K562 (cell line): Measurements from ENCODE around the gene ESPN.

Experiments
- CTCF ChIP-seq, 3 experiments: IDR thresholded peaks in 2 of 3; conservative IDR thresholded peaks in 1 of 3; 2 replicates each; pipeline ENCODE4 v1.5.1; 2011 to 2012; ENCODE audit warnings: low read length in 3 of 3, mild to moderate bottlenecking in 3 of 3, control low read depth in 2 of 3, improper control_type of control experiment in 1 of 3, inconsistent platforms in 1 of 3, low read depth in 1 of 3, mixed read lengths in 1 of 3, moderate library complexity in 1 of 3; ENCODE audit not compliant: insufficient read depth in 2 of 3
- EHMT2 ChIP-seq: fragments of 450-650 bp; IDR thresholded peaks from 2 replicates; pipeline ENCODE4 v1.6.1; 2018; ENCODE audit warnings: antibody characterized with exemption
- ELF4 ChIP-seq: fragments of 450-650 bp; formaldehyde crosslinking; IDR thresholded peaks from 2 replicates; pipeline ENCODE4 v1.4.0; 2022; ENCODE audit warnings: missing genetic modification characterization
- JUNB ChIP-seq: fragments of 450-650 bp; formaldehyde crosslinking; conservative IDR thresholded peaks from 2 replicates; pipeline ENCODE4 v1.4.0; 2020; ENCODE audit warnings: mild to moderate bottlenecking
- REST ChIP-seq, 2 experiments: fragments of 450-650 bp; formaldehyde crosslinking in 1 of 2; IDR thresholded peaks; 2 replicates each; pipeline versions ENCODE4 v1.4.0 to v1.6.1; 2014 to 2020; ENCODE audit warnings: mild to moderate bottlenecking in 2 of 2, borderline replicate concordance in 1 of 2, low read depth in 1 of 2
- SPI1 ChIP-seq: IDR thresholded peaks from 2 replicates; pipeline ENCODE4 v1.6.1; 2011; ENCODE audit warnings: low read depth, low read length, control low read depth, borderline replicate concordance
- TEAD4 ChIP-seq, 2 experiments: sonication (generic) in 1 of 2; formaldehyde crosslinking in 1 of 2; IDR thresholded peaks; 2 replicates each; pipeline versions ENCODE4 v1.6.1 to v1.8.0; 2012 to 2022; ENCODE audit warnings: borderline replicate concordance in 1 of 2, inconsistent platforms in 1 of 2, low read length in 1 of 2, mild to moderate bottlenecking in 1 of 2, missing genetic modification reagents in 1 of 2
- ZNF217 ChIP-seq: sonication (generic); formaldehyde crosslinking; IDR thresholded peaks from 2 replicates; pipeline ENCODE4 v1.8.0; 2022; ENCODE audit warnings: mild to moderate bottlenecking, missing genetic modification reagents

GRCh38 chr1:6496365-6496721, 71.8 kb downstream of the ESPN start:
- TF ChIP-seq SPI1 (no peak), ZNF217 (CRISPR knock-in tag) (no peak), REST (IDR thresholded peaks at IDR 0.05; ENCODE audit: borderline replicate concordance) (no peak), REST (CRISPR knock-in tag; IDR thresholded peaks at IDR 0.05; ENCODE audit: low read depth) (no peak), EHMT2 (no peak), JUNB (CRISPR knock-in tag) (no peak), CTCF (IDR thresholded peaks at IDR 0.05 in 2 of 3, conservative IDR thresholded peaks at IDR 0.05 in 1 of 3; ENCODE audit: insufficient read depth in 2 of 3, low read depth in 1 of 3, low read length in 3 of 3) (no peak), TEAD4 (IDR thresholded peaks at IDR 0.05; ENCODE audit: low read length) (no peak), TEAD4 (CRISPR knock-in tag; IDR thresholded peaks at IDR 0.05; ENCODE audit: borderline replicate concordance) (no peak), ELF4 (no peak)
